ENCODE results near the gene MAP3K4.

DNA sequence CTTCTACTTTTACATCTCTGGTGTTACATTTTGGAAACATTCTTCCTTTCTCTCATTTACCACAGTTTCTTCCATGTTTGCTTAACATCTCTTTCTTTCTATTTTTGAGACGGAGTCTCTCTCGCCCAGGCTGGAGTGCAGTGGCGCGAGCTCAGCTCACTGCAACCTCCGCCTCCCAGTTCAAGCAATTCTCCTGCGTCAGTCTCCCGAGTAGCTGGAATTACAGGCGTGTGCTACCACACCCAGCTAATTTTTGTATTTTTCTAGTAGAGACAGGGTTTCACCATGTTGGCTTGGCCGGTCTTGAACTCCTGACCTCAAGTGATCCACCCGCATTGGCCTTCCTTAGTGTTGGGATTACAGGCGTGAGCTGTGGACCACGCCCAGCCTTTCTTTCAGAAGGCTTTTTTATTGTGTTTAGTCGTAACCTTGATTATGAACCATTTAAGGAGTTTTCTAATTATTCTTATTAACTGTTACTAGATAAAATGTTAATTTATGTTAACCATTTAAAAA is 27.8 kb downstream of the MAP3K4 start:
- TF ChIP-seq, protein P1, sequence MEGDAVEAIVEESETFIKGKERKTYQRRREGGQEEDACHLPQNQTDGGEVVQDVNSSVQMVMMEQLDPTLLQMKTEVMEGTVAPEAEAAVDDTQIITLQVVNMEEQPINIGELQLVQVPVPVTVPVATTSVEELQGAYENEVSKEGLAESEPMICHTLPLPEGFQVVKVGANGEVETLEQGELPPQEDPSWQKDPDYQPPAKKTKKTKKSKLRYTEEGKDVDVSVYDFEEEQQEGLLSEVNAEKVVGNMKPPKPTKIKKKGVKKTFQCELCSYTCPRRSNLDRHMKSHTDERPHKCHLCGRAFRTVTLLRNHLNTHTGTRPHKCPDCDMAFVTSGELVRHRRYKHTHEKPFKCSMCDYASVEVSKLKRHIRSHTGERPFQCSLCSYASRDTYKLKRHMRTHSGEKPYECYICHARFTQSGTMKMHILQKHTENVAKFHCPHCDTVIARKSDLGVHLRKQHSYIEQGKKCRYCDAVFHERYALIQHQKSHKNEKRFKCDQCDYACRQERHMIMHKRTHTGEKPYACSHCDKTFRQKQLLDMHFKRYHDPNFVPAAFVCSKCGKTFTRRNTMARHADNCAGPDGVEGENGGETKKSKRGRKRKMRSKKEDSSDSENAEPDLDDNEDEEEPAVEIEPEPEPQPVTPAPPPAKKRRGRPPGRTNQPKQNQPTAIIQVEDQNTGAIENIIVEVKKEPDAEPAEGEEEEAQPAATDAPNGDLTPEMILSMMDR (IDR thresholded peaks at IDR 0.05): no peak
- no peak for TF ChIP-seq POLR2A (IDR thresholded peaks at IDR 0.05)
